ENCODE measurements around the gene ZFP36L1.

ZFP36L1 gene

DNA sequence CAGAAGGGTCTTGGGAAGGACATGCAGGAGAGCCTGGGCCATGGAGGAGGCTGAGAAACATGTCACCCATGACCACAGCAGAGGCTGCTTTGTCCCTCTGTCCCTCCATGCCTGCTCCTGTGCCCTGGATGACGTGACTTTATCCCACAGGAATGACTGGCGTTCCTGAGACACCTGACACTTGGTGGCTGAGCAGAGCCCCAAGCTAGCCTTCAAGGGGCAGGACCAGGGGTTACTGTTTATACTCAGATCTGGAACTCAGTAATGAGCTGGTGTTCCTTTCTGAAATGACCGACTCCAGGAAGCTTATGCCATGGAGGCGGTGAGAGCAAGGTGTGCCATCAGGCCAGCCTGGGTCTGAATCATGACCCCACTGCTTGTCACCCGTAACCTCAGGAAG is 44.2 kb downstream of the ZFP36L1 start:
- H3K27ac Mint-ChIP-seq: no peak overlapping the region
- no peak for DNase-seq (ENCODE audit: low spot score)
- H3K36me3 Mint-ChIP-seq (ENCODE audit: low read depth): no peaks in the 10 kb centered on the region
- no peak overlapping the region for H3K4me3 Mint-ChIP-seq
- no peaks in the 10 kb centered on the region for H3K27me3 Mint-ChIP-seq (ENCODE audit: low read depth)
- no peaks in the 10 kb centered on the region for H3K9me3 Mint-ChIP-seq
- H3K4me1 Mint-ChIP-seq (ENCODE audit: low read depth): no peaks in the 10 kb centered on the region

- no peak overlapping the region for H3K27ac Mint-ChIP-seq
- H3K4me3 Mint-ChIP-seq: no peak overlapping the region
- H3K27me3 Mint-ChIP-seq (ENCODE audit: low read depth): no peaks in the 10 kb centered on the region
- no peak for DNase-seq (ENCODE audit: low spot score)
- H3K36me3 Mint-ChIP-seq (ENCODE audit: low read depth): no peaks in the 10 kb centered on the region
- H3K9me3 Mint-ChIP-seq: no peaks in the 10 kb centered on the region
- no peaks in the 10 kb centered on the region for H3K4me1 Mint-ChIP-seq (ENCODE audit: low read depth)
Observed at GRCh38 chr14:68748260-68748659, 44.6 kb downstream of the ZFP36L1 start.

DNA sequence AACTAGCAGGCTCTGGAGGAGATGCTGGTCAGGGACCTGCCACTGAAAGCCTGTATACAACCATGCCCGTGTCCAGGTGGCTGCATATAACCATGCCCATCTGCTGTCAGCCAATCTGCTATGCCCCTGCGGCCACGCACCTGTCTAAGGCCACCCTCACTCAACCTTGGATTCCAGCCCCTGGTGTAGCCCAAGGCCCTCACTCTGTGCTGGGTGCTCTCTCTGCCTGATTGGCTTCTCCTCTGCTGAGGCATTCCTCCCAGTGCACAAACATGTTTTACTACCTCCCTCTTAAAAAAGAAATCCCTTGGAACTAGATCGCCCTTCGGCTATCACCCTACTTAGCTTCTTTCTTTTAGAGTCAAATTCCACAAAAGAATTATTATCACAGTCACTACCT is 45.5 kb downstream of the ZFP36L1 start:
- no peaks in the 10 kb centered on the region for H3K27me3 Mint-ChIP-seq (ENCODE audit: low read depth)
- H3K27ac Mint-ChIP-seq: no peak overlapping the region
- no peak overlapping the region for H3K4me3 Mint-ChIP-seq
- no peak for DNase-seq (ENCODE audit: low spot score)
- H3K4me1 Mint-ChIP-seq (ENCODE audit: low read depth): no peaks in the 10 kb centered on the region
- H3K36me3 Mint-ChIP-seq (ENCODE audit: low read depth): no peaks in the 10 kb centered on the region
- H3K9me3 Mint-ChIP-seq: peaks cover 2% of the 10 kb centered on the region

- Mint-ChIP-seq H3K9me3 (peaks cover 17% of the 10 kb centered on the region), H3K4me1 (ENCODE audit: low read depth) (no peaks in the 10 kb centered on the region), H3K4me3 (no peak overlapping the region), H3K27me3 (ENCODE audit: low read depth) (no peaks in the 10 kb centered on the region), H3K27ac (no peak overlapping the region), H3K36me3 (ENCODE audit: low read depth) (no peaks in the 10 kb centered on the region)
- no peak for DNase-seq (ENCODE audit: low spot score)
Observed at GRCh38 chr14:68744613-68745012, 48.3 kb downstream of the ZFP36L1 start.

DNA sequence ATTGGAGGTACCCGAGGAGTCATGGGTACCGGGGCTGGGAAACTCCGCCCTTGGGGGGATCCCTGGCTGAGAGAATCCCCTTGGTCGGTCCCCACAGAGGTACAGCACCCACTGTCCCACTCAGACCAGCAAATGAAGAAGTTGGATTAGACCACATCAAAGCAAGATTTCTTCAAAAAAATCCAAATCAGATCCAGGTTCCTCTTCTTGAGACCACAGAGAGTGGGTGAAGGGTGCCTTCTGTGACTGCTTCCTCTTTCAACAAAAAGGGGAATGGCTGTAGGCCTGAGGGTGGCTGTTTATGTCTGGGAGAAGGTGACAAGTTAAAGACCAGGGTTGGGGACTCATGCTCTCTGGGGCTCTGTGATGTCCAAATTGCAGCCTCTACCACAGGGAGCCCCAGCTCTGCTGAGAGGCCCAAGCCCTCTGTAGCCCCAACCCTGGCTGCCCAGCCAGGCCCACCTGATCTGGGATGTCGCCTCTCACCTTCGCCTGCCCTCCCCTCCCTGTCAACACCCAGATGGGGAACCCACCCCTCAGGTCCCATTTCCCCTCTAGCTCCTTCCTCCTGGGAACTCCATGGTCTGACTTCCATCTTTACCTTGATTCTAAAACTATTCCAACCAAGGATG is 50.9 kb downstream of the ZFP36L1 start:
- no peaks in the 10 kb centered on the region for H3K4me1 Mint-ChIP-seq (ENCODE audit: low read depth)
- no peak overlapping the region for H3K4me3 Mint-ChIP-seq
- H3K36me3 Mint-ChIP-seq (ENCODE audit: low read depth): no peaks in the 10 kb centered on the region
- peaks cover 17% of the 10 kb centered on the region for H3K9me3 Mint-ChIP-seq
- no peak for DNase-seq (ENCODE audit: low spot score)
- no peaks in the 10 kb centered on the region for H3K27me3 Mint-ChIP-seq (ENCODE audit: low read depth)
- no peak overlapping the region for H3K27ac Mint-ChIP-seq

DNA sequence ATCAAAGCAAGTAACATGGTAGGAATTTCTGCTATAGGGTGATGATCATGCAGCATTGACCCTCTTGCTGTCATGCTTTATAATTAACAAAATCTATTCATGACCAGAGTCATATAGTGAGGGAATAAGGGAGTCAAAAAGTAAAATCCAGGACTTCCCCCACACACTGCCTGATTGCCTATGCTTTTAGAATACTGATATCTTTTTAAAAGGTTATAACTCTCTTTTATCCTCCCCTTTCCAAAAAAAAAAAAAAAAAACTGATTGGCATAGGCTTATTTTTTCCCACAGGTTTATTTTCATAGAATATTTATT is 51.4 kb downstream of the ZFP36L1 start:
- no peak overlapping the region for H3K27ac Mint-ChIP-seq
- no peak overlapping the region for H3K4me3 Mint-ChIP-seq
- H3K4me1 Mint-ChIP-seq (ENCODE audit: low read depth): no peaks in the 10 kb centered on the region
- no peaks in the 10 kb centered on the region for H3K27me3 Mint-ChIP-seq (ENCODE audit: low read depth)
- DNase-seq (ENCODE audit: low spot score): no peak
- peaks cover 17% of the 10 kb centered on the region for H3K9me3 Mint-ChIP-seq
- H3K36me3 Mint-ChIP-seq (ENCODE audit: low read depth): no peaks in the 10 kb centered on the region

DNA sequence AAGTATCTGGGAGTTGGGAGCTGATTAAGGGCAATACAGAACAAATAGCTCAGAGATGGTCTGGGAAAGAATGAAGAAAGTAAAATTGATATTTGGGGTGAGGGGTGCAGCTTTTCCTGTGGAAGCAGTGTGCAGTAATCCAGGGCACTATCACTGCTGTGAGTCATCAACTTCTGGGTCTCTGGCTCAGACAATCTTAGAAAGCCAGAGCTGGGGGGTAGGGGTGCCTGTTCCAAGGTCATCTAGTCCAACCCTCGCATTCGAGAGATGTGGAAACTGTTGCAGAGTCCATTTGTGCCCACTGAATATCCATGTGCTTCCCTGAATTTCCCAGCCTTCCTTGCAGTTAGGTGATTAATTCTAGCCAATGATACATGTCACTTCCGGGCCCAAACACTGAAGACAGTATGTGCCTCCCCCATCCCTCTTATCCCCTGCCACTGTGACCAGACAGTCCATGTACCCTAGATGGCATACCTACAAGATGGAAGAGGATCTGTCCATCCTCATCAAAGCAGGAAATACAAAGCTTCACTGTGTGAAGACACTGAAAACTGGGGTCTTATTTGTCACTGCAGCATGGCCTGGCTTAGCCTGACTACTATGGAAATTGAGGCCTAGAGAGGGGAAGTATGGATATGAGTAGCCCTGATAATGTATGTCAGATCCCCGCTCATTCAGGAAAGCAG is 51.9 kb downstream of the ZFP36L1 start:
- Mint-ChIP-seq H3K4me1 (ENCODE audit: low read depth) (peaks cover 4% of the 10 kb centered on the region), H3K27me3 (ENCODE audit: low read depth) (no peaks in the 10 kb centered on the region), H3K36me3 (ENCODE audit: low read depth) (no peaks in the 10 kb centered on the region), H3K27ac (no peak overlapping the region), H3K9me3 (peaks cover 17% of the 10 kb centered on the region), H3K4me3 (no peak overlapping the region)
- no peak for DNase-seq (ENCODE audit: low spot score)

- H3K27me3 Mint-ChIP-seq (ENCODE audit: low read depth): no peaks in the 10 kb centered on the region
- H3K27ac Mint-ChIP-seq: no peak overlapping the region
- peaks cover 17% of the 10 kb centered on the region for H3K9me3 Mint-ChIP-seq
- H3K4me3 Mint-ChIP-seq: no peak overlapping the region
- no peaks in the 10 kb centered on the region for H3K36me3 Mint-ChIP-seq (ENCODE audit: low read depth)
- H3K4me1 Mint-ChIP-seq (ENCODE audit: low read depth): peaks cover 9% of the 10 kb centered on the region
- no peak for DNase-seq (ENCODE audit: low spot score)
Observed at GRCh38 chr14:68739701-68740100, 53.2 kb downstream of the ZFP36L1 start.

GRCh38 chr14:68738559-68738958 is 54.3 kb downstream of the ZFP36L1 start:
- peaks cover 17% of the 10 kb centered on the region for H3K9me3 Mint-ChIP-seq
- H3K36me3 Mint-ChIP-seq (ENCODE audit: low read depth): no peaks in the 10 kb centered on the region
- H3K4me1 Mint-ChIP-seq (ENCODE audit: low read depth): peaks cover 19% of the 10 kb centered on the region
- no peak overlapping the region for H3K4me3 Mint-ChIP-seq
- DNase-seq (ENCODE audit: low spot score): no peak
- H3K27me3 Mint-ChIP-seq (ENCODE audit: low read depth): no peaks in the 10 kb centered on the region
- H3K27ac Mint-ChIP-seq: no peak overlapping the region
